Panc1 (cell line): ENCODE measurements around the gene PDE1A.

Experiments
- CTCF ChIP-seq: fragments of 450-650 bp; IDR thresholded peaks from 2 replicates; pipeline ENCODE4 v1.5.1; 2017; ENCODE audit warnings: mild to moderate bottlenecking
- POLR2AphosphoS5 ChIP-seq: IDR thresholded peaks from 2 replicates; pipeline ENCODE4 v1.6.1; 2012; ENCODE audit warnings: mild to moderate bottlenecking, low read depth, low read length, moderate library complexity

- TF ChIP-seq CTCF (no peak), POLR2AphosphoS5 (no peak)
Observed at GRCh38 chr2:182110347-182110746, 316.5 kb downstream of the PDE1A start.
